GM18526 (cell line): ENCODE data around the gene NEAT1.

ENCODE experiments used
- POLR2A ChIP-seq: IDR thresholded peaks from 3 replicates; pipeline ENCODE4 v1.6.1; 2011; ENCODE audit not compliant: insufficient read length; ENCODE audit errors: extremely low read depth

The NEAT1 gene

GRCh38 chr11:65396769-65397745 is 25.5 kb upstream of the NEAT1 start:
- TF ChIP-seq POLR2A = no peak

GRCh38 chr11:65398362-65398910 is 24.2 kb upstream of the NEAT1 start:
- TF ChIP-seq POLR2A = no peak

GRCh38 chr11:65399249-65399648 is 23.3 kb upstream of the NEAT1 start:
- TF ChIP-seq POLR2A = no peak

- no peak for TF ChIP-seq POLR2A
Measured at GRCh38 chr11:65399845-65400244, 22.8 kb upstream of the NEAT1 start.

- TF ChIP-seq POLR2A = no peak
Measured at GRCh38 chr11:65400307-65401072, 22.1 kb upstream of the NEAT1 start.

GRCh38 chr11:65401073-65401802 is 21.4 kb upstream of the NEAT1 start:
- TF ChIP-seq POLR2A = no peak

- TF ChIP-seq POLR2A = no peak
Measured at GRCh38 chr11:65401803-65402248, 20.8 kb upstream of the NEAT1 start.

GRCh38 chr11:65402790-65403189 is 19.8 kb upstream of the NEAT1 start:
- TF ChIP-seq POLR2A = no peak

- TF ChIP-seq POLR2A = peak; percentile 18
Measured at GRCh38 chr11:65403607-65404121, 18.9 kb upstream of the NEAT1 start.

GRCh38 chr11:65404210-65404609 is 18.4 kb upstream of the NEAT1 start:
- no peak for TF ChIP-seq POLR2A

- no peak for TF ChIP-seq POLR2A
Measured at GRCh38 chr11:65404638-65405339, 17.8 kb upstream of the NEAT1 start.

- TF ChIP-seq POLR2A = no peak
Measured at GRCh38 chr11:65410936-65411680, 11.5 kb upstream of the NEAT1 start.

- TF ChIP-seq POLR2A = no peak
Measured at GRCh38 chr11:65411681-65412070, 10.9 kb upstream of the NEAT1 start.

GRCh38 chr11:65412271-65413076 is 10.1 kb upstream of the NEAT1 start:
- TF ChIP-seq POLR2A = no peak
